ENCODE data around the gene COPZ1.
A peak's percentile ranks its signal among the peaks of the same experiment; 100 is the strongest.
"Not testable (repeated sequence)": the region's sequence is repeated elsewhere in the genome, so short reads cannot be mapped to it uniquely, and the experiment has no call there.

The COPZ1 gene

GRCh38 chr12:54294152-54294952, 30.6 kb upstream of the COPZ1 start:
- DNase-seq (ENCODE audit: low read depth in 2 of 2) = no peak

DNA sequence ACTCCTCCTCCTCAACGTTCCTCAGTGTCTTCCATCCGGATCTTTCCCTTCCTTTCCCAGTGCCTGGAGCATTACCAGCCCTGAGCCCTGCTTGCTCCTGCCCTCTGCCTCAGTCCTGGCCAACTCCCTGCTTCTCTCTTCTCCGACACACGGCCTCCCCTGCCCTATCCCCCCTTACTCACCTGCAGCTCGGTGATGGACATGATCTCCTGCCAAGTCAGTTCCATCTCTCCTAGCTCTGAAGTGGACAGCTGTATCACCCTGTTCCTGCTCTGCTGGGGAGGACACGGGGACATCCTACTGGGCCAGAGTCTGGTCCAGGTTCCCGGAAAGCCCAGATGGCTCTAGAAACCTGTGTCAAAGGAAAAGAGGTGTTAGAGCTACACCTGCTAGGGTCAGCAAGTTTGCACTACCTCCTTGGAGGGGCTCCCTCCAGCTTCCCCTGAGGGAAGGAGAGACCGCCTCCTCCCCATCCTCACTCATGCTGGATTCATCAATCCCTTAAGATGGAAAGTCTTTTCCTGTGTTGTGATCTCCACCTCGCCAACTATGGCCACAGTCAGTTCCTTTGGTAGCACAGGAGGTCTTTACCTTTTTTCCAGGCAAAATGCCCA, 29.9 kb upstream of the COPZ1 start:
- DNase-seq (ENCODE audit: low read depth in 2 of 2) = no peak

DNA sequence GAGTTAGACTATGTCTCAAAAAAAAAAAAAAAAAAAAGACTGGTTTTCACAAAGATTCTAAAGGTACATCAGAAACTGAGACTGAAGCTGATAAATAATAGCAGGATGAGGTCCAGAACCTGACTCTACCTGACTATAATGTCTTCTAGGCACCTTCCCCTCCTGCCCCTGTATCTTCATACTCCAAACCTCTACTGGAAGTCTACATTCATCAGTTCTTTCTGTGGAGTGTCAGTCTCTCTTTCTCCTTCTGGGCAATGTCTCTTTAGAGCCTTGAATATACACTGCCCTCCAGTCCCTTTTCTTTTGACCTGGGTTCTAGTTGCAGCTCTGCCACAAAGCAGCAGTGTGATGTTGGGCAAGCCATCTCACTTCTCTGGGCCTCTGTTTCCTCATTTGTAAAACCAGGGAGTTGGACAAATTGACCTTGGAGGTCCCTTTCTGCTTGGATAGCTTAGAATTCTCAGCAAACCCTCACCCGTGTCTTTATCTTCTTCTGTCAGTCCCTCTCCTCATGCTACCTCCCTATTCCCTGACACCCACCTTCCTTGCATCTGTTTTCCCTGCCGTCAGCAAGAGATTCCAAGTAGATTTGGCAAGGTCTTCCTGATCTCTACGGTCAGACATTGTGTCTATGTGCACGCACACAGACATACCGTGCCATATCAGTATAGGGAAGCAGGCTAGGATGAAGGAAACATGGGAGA, 28.4 kb upstream of the COPZ1 start:
- no peak for DNase-seq (ENCODE audit: low read depth in 2 of 2)

- no peak for DNase-seq (ENCODE audit: low read depth in 2 of 2)
These were observed 26.0 kb upstream of the COPZ1 start for GRCh38 chr12:54298904-54299303.

DNA sequence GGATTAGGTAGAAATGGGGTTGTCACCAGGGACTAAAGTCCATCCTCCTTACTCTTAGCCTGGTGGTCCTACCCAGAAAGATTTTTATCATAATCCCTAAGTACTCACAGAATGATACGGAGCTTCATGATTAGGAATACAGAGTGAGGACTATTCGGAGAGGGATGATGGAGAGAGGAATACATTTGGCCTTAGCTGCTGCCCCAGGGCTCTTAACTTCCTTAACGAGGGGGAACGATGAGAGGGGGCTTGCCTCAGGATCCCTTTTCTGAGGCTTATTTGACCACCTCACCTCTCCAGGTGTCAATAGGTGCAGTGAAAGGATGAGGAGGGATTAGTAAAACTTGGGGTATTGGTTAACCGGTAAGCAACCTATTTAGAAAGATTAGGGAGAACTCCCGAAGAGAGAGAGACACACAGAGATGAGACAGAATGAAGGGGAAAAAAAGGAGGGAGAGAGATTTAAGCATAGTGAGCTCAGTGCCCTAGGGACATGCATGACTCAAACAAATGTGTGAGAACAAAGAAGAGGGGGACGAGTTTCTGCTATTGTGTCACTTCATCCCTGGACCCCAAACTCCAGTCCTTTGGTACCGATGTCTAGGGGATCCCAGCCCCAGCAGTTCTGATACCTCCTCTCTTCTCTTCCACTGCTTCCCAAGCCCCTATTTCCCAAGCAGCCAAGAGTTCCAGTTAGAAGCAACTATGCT, 25.3 kb upstream of the COPZ1 start:
- no peak for DNase-seq (ENCODE audit: low read depth in 2 of 2)

GRCh38 chr12:54300225-54300731, 24.7 kb upstream of the COPZ1 start:
- no peak for DNase-seq (ENCODE audit: low read depth in 2 of 2)

- no peak for DNase-seq (ENCODE audit: low read depth in 2 of 2)
These were observed 24.1 kb upstream of the COPZ1 start, which contains the start of gene NFE2 for GRCh38 chr12:54300732-54301427. TSS of gene NFE2 (minus strand) at chr12:54301015. CDS start at chr12:54295248, 5,767 bp downstream.

- no peak for DNase-seq (ENCODE audit: low read depth in 2 of 2)
These were observed 23.4 kb upstream of the COPZ1 start for GRCh38 chr12:54301428-54302048.

DNA sequence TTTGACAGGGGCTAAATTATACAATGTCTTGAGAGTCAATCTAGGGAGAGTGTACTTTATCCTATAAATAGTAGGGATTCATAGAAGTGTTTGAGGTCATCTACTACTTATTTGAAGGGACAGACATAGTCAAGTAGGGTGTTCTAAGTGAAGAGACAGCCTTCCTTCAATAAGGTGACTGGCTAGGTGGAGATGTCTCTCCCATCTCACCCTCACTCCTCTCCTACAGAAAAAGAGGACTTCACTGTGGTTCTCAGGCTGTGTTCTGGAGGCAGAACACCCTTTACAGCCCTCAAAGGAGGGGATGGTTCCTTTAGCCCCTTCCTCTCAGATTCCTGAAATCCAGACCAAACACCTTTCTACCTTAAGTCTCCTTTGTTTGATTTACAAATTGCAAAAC, 21.3 kb upstream of the COPZ1 start:
- no peak for DNase-seq (ENCODE audit: low read depth in 2 of 2)

DNA sequence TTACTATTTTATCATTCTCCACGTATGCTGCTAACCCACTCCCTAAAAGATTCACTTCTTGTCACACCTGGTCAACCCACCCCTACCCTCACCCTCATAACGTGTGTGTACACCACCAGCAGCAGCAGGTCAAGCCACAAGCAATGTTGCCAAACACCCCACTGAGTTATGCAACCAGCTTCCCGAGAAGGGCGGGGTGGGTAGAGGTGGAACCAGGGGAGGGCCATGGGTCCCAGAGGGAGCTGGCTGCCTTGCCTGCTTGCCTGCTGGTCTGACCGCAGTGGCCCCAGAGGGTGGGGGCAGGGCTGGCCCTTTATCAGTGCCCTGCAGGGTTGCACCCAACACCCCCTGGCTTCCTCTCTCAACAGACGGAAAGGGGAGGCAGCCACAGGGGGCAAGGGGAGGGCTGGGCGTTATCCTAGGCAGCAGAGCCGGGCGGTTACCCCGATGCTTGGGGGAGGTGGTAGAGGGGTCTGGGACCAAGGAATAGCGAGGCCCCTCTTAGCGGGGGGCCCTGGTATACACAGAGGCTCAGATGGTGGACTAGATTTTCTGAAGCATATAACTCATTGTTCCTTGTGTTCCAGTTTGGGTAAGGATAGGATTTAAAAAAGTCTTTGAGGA, 20.6 kb upstream of the COPZ1 start:
- DNase-seq (ENCODE audit: low read depth in 2 of 2) = peak in 1 of 2 donors; percentile 15

DNA sequence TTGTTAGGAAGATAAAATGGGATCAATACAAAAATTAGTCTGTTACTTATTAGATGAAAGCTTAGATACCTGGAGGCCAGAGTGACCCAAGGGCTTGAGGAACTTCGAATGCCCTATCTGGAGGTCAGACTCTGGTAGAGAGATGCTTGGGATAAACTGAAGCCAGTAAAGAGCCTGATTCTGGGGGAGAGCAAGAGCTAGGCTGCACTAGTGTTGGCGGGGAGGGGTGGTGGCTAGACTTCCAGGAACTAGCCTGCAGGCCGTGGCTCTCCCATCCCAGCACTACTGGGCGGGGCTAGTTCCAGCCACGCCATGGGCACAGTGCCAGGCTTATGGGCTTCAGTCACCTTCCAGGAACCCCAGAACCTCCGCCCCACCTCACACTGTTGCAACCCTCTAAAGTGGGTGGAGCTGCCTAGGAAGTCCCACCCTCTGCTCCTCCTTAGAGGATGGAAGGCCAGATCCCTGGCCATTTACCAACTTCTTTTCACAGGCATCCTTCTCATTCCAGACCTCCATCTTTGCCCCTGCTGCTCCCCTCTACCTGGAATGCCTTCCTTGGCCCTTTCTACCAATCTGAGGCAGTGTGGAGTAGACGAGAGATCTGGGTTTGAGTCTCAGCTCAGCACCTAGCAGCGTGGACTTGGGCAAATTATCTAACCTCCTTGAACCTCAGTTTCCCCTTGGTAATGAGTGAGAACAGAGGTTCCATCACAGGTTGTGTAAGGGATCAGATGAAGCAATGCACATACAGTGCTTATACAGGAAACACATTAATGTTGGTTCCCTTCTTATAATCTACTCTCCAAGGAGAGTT, 17.8 kb upstream of the COPZ1 start:
- no peak for DNase-seq (ENCODE audit: low read depth in 2 of 2)

DNA sequence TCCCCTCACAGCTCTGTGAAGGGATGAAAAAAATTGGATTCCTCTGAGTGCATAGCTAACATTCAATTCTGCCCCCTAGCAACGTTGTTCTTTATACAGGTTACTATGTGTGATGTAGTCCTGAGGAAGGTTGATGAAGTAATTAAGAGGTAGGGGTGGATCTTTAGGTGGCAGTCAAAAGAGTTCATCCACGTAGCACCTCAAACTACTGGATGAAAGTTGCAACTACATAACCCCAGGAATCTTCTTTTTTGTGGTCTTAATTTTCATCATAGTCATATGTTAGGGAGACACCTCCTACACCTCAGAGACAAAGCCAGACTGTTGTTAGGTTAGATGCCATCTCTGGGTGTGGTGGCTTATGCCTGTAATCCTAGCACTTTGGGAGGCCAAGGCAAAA, 13.9 kb upstream of the COPZ1 start:
- DNase-seq (ENCODE audit: low read depth in 2 of 2) = no peak

DNA sequence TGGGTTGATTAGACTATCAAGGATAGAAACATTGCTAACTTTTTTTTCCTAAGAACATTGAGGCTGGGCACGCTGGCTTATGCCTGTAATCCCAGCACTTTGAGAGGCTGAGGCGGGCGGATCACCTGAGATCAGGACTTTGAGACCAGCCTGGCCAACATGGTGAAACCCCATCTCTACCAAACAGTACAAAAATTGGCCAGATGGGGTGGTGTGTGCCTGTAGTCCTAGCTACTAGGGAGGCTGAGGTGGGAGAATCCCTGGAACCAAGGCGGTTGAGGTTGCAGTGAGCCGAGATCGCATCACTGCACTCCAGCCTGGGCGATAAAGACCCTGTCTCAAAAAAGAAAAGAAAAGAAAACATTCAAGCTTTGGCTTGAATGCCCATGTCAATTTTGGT, 12.6 kb upstream of the COPZ1 start:
- DNase-seq (ENCODE audit: low read depth in 2 of 2) = not testable (repeated sequence)

- DNase-seq (ENCODE audit: low read depth in 2 of 2) = no peak
These were observed 3.6 kb upstream of the COPZ1 start for GRCh38 chr12:54321363-54321762.

DNA sequence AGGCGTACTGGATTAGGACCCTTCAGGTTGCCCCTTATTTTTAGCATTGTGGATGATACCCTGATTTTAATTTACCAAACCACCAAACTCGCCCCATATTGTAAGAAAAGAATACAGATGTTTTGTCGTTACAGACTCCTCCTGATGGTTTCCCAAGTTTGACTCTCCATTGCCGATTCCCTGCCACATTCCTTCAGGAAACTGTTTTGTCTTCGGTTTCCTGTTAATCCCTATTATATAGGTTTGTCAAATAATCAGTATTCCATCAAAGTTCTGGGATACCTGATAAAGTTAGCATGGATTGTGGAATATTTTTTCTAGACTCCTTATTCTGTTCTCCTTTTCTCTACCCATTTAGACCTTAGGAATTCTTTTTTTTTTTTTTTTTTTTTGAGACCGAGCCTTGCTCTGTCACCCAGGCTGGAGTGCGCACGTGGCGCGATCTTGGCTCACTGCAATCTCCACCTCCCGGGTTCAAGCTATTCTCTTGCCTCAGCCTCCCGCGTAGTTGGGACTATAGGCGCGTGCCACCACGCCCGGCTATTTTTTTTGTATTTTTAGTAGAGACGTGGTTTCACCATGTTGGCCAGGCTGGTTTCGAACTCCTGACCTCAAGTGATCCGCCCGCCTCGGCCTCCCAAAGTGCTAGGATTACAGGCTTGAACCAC, 645 bp downstream of the COPZ1 start:
- not testable (repeated sequence) for DNase-seq (ENCODE audit: low read depth in 2 of 2)

- DNase-seq (ENCODE audit: low read depth in 2 of 2) = no peak
These were observed 3.8 kb downstream of the COPZ1 start for GRCh38 chr12:54328595-54329337.

GRCh38 chr12:54329759-54330158, 4.8 kb downstream of the COPZ1 start:
- no peak for DNase-seq (ENCODE audit: low read depth in 2 of 2)

DNA sequence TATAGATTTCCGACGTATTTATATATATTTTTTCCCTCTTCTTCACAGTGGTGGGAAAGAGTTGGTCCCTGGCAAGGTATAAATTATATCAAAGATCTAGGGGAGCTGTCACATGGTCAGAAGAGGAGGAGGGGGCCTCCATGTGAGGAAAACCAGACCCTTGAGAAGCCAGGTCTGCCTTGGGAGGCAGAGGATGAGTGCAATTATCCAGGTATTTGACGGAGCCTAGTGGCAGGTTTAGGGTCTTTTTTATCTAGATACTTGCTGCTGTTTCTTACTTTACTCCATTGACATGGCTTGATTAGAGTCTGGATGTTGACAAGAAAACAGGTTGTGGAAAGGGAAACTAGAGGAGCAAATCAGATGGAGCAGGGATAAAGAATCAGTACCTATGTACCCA, 5.5 kb downstream of the COPZ1 start:
- DNase-seq (ENCODE audit: low read depth in 2 of 2) = no peak
